ENCODE measurements around the gene ATRIP.

DNA sequence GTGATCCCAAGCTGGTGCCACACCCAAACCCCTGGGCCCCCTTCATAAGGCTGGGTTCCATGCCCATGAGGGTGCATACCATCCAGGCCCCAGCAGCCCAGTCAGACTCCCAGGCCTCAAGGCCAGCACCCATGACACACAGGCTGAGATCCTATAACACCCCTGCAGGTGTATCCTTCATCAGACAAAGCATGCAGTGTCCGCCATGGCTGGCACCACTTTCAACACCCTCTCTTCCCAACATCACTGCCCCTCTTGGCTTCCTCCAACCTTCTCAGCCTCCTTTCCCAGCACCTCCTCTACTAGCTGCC is 10.1 kb upstream of the ATRIP start:
- TF ChIP-seq, protein P1, sequence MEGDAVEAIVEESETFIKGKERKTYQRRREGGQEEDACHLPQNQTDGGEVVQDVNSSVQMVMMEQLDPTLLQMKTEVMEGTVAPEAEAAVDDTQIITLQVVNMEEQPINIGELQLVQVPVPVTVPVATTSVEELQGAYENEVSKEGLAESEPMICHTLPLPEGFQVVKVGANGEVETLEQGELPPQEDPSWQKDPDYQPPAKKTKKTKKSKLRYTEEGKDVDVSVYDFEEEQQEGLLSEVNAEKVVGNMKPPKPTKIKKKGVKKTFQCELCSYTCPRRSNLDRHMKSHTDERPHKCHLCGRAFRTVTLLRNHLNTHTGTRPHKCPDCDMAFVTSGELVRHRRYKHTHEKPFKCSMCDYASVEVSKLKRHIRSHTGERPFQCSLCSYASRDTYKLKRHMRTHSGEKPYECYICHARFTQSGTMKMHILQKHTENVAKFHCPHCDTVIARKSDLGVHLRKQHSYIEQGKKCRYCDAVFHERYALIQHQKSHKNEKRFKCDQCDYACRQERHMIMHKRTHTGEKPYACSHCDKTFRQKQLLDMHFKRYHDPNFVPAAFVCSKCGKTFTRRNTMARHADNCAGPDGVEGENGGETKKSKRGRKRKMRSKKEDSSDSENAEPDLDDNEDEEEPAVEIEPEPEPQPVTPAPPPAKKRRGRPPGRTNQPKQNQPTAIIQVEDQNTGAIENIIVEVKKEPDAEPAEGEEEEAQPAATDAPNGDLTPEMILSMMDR (conservative IDR thresholded peaks at IDR 0.05; ENCODE audit: low read depth, low read length) = no peak
- TF ChIP-seq EZH2 (IDR thresholded peaks at IDR 0.05; ENCODE audit: low read length, unreplicated experiment) (no peak), EZH2phosphoT487 (IDR thresholded peaks at IDR 0.05; ENCODE audit: borderline replicate concordance, low read length) (no peak)

Measured in PC-3 (cell line).